GM18868 (cell line): ENCODE results near the gene RNU11.
"Not testable (repeated sequence)": the region's sequence is repeated elsewhere in the genome, so short reads cannot be mapped to it uniquely, and the experiment has no call there.

Experiments used
- ATAC-seq: cut with Tn5 transposase; IDR thresholded peaks from one replicate; pipeline ENCODE4 v1.9.1; 2021; ENCODE audit warnings: mild to moderate bottlenecking, moderate library complexity; ENCODE audit not compliant: unreplicated experiment

The RNU11 gene

DNA sequence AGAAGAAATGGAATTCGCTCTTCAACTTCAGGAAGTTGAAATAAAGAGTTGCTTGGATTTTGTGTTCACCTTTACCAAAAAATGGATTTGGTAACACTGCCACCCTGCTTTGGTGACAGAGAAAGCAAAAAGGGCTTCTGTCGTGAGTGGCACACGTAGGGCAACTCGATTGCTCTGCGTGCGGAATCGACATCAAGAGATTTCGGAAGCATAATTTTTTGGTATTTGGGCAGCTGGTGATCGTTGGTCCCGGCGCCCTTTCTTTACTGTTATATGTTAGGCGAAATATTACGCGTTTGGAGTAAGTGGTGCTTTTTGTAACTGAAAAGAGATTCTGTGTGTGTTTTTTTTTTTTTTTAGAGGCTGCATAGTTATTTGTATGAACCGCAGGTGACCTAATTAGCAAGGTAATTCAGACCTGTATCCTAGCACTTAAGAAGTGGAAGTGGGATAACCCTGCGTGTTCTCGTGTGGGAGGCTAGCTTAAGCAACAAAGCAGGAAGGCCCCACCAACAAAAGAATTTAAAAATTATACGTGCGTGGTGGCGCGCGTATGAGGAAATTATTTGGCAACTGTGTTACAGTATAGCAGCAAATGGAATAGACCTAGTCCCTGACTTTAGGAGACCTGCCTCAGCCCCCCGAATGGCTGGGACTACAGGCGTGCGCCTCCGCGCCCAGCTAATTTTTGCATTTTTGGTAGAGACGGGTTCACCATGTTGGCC, at the start of gene RNU11:
RNU11 (plus strand) TSS at position 127 of the 725 bp plus-strand sequence.
- peak; percentile 63 for ATAC-seq

DNA sequence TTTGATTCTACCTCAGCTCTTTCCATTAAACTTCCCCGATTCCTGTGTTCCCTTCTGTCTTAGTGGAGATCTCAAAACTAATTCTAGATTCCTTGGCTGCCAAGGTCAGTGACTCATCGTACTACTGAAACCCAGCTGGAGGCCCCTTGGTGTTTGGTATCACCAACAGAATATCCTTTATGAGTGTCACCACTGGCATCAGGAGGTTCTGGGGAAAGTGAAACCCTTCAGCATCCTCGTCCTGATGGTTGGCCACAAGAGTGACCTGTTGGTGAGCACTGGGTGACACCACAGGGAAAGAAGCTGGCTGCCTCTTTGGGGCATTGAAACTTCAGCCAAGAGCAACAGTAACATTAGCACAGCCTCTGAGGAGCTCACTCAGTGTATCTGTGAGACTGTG, 46.7 kb upstream of the RNU11 start:
- ATAC-seq, result no peak

DNA sequence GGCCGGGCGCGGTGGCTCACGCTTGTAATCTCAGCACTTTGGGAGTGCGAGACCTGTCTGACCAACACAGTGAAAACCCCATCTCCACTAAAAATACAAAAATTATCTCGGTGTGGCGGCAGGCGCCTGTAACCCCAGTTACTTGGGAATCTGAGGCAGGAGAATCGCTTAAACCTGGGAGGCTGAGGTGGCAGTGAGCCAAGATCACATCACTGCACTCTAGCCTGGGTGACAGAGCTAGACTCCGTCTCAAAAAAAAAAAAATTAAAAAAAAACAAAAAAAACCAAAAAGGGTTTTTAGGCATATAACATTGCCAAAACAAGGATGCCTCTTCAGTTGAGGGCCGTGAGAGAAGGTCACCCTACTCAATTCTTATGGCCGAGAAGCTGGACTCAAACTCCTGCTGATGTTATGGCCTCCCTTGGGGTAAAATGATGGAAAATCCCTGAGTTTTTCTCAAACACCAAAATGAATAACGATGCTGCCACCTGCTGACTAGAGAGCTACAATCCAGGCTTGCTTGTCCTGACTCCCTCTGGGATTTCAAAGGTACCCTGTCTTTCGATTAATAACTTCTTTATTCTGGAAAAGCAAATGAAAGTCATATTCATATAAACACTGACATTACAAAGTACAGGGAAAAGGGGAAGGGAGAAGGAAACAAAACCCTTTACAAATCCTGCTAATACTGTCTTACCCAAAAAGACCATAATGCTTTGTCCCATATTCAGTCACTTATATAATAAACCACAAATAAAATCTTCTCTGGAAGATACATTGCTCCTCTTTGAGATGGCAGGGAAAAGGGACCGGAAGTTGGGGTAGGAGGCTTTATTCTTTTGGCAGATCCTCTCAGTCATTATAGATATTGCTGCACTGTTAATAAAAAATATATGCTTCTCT, 45.6 kb upstream of the RNU11 start:
- no peak for ATAC-seq

DNA sequence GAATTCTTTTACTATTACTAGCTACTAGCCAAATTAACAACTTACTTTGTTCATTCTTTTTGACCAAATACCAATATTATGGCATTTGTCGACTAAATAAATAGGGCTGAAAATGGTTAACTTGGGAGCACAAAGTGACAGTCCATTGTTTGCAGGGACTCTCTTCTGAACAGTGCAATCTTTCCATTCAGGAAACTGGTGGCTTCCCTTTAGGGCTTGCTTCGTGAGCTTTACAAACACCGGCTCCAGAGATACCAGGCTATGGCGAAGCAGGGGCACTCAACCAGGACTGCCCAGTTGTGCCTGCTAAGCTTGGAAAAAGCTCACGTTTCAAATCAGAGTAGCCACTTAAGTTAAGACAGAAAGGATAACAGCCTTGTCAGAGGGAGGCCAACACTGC, 44.0 kb upstream of the RNU11 start:
- ATAC-seq, result no peak

DNA sequence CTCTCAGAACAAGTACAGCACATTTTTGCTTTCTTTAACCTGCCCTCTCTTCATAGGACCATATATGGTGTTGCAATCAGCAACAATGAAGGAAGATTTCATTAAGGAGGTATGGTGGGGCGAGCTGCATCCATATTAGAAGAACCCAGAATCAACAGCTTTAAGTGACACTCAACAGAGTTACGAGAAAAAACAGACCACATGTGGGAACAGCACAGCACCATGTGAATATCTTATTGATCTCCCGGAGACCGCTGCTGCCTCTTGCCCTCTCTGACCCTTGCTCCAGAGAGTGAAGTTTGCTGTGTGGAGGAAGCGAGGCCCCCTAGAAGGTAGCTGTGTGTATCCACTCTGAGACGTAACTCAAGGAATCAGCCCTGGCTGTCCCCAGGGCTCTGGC, 43.4 kb upstream of the RNU11 start:
- no peak for ATAC-seq

DNA sequence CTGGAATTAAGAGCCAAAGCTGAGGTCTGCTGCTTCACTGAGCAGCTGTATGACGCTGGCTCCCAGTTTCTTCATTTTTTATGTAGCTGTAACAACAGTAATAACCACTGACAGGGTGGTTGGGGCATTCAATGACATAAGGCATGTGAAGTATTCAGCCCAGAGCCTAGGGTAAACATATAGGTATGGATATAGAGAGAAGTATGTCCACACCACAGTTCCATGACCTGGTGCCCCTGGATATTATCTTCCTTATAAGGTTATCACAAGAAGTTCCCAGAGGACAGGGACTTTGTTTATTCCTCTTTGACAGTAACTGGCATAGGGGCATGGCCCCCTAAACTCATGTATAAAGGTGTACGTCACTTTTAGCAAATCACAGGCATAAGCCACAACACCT, 41.6 kb upstream of the RNU11 start:
- no peak for ATAC-seq

DNA sequence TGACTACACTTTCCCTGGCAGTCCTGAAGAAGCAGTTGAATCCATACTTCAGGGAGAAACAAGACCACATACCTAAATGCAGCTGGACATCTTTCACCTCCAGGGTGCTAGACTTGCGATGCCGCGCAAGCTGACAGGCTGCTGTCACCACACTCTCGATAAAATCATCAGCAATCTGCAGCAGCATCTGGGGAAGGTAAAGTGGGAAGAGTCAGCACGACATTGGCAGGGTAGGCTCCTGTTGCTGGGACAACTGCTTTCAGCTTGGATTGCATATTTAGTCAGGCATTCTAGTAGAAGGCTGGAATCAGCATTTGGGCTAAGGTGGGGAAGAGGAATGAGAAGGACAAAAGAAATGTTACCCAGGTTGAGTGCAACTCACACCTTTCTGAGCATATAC, 35.2 kb upstream of the RNU11 start:
- no peak for ATAC-seq

DNA sequence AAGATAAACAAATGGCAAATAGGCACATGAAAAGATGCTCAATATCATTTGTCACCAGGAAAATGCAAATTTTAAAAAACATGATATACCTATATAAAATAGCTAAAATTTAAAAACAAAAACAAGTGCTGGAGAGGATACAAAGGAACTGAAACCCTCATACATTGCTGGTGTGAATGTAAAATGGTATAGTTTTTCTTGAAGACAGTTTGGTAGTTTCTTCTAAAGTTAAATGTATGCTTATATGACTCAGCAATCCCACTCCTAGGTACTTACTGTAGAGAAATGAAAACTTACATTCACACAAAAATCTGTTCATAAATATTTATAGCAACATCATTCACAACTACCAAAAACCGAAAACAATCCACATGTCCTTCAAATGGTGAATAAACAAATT, 16.7 kb upstream of the RNU11 start:
- ATAC-seq, result no peak

DNA sequence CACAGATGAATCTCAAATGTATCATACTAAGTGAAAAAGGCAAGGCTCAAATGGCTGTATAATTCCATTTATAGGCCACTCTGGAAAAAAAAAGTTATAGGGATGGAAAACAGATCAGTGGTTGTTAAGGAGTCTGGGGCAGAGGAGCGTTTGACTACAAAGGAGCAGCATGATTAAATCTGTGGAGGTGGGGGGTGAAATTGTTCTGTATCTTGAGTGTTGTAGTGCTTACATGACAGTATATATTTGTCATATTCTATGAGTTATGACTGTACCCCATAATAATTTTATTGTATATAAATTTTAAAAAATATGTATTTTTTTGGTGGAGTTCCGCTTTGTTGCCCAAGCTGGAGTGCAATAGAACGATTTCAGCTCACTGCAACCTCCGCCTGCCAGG, 15.8 kb upstream of the RNU11 start:
- ATAC-seq, result no peak

DNA sequence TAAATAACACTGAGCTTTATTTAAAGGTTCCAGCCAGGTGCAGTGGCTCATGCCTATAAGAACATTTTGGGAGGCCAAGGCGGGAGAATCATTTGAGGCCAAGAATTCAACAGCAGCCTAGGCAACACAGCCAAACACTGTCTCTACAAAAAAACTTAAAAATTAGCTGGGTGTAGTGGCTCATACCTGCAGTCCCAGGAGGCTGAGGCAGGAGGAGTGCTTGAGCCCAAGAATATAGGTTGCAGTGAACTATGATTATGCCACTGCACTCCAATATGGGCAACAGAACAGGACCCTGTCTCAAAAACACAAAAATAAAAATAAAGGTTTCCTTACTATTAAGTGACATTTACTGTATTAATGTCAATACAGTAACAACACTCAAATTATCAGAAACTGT, 7.6 kb upstream of the RNU11 start:
- no peak for ATAC-seq

DNA sequence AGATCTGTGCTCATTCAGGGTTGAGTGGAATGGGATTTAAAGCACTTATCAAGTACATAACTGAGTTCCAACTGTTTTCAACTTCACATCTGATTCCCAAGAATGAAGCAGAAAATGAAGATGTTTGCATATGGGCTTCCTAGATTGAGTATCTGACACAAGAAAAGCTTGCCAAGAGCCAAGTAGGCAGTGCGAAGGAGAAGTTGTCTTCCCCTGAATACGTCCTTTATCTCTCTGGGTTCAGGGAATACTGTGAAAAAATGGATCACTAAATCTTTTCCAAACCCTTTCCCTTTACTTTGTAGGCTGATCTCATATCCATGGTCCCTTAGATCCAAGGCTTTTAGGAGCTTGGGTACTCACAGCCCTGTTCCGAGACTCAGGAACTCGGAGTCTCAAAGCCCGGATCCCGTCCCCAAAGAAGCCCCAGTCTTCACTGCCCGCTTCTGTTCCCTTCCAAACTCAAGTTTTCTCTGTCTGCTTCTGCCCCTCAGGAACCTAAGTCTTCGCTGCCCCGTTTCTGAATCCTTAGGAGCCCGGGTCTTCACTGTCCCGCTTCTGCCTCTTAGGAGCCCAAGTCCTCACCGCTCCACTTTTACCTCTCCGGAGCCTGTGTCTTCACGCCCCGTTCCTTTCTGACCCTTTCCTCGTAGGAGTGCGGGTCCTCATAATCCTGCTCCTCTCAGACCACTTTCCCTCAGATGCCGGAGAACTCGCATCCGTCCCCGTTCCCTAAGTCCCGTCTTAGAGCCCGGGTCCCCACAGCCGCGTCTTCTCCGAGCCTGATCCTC, 6.1 kb upstream of the RNU11 start:
- ATAC-seq, result no peak

DNA sequence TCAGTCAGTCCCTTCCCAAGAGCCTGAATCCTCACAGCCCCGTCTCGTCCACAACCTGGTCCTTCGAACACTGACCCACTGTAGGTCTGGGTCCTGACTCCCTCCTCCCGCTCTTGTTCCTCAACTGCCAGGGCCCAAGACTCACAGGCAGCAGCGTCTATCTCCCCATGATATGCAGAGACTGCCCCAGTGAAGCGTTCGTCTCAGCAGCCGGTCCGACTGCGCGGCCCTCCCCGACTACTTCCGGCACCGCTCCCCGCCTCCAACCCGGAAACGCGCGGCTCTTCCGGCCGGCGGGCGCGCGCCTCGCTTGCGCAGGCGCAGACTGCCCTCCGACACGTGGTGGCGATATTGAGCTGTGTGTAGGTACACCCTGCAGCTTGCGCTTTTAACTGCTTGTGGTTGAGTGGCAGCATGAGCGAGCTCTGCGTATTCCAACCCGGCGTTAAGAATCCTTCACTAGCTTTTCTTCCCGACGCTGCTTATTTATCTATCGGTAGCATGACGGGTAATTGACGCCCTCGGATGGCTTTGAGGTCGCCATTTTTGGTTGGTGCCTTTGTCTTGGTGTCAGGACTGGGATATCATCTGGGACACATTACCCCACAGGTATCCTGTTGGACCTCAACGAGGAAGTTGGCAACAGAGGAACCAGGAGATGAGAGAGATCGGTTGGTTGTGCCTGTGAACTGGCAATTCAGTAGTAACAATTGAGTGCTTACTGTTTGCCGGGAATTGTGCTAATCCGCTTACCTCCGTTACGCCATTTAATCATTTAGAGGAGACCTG, 5.4 kb upstream of the RNU11 start, which contains the start of gene TAF12:
TAF12 (minus strand) TSS at position 221 of the 789 bp plus-strand sequence. CDS start 20,986 bp downstream, outside the sequence.
- peak; percentile 79 for ATAC-seq

DNA sequence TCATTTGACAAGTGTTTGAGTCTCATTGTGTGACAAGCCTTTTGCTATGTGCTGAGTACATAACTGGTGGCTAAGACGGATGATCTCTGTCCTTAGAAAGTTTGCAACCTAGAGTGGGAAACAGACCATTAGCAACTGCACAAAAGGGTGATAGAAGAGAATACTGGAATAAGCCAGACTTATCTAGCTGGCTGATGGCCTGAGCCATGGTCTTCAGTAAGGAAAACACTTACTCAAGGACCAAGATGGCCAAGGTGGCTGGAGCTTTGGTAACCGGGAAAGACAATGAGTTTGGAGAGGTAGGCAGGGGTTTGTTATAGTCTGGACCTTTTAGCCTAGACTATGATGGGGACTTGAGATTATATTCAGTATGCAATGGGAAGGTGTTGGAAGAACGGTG, 3.9 kb upstream of the RNU11 start:
- no peak for ATAC-seq

DNA sequence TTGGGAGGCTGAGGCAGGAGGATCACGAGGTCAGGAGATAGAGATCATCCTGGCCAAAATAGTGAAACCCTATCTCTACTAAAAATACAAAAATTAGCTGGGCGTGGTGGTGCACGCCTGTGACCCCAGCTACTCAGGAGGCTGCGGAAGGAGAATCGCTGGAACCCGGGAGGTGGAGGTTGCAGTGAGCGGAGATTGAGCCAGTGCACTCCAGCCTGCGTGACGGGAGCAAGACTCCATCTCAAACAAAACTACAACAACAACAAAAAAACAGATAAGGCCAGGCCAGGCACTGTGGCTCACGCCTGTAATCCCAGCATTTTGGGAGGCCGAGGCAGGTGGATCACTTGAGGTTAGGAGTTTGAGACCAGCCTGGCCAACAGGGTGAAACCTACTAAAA, 3.0 kb upstream of the RNU11 start:
- ATAC-seq, result not testable (repeated sequence)

DNA sequence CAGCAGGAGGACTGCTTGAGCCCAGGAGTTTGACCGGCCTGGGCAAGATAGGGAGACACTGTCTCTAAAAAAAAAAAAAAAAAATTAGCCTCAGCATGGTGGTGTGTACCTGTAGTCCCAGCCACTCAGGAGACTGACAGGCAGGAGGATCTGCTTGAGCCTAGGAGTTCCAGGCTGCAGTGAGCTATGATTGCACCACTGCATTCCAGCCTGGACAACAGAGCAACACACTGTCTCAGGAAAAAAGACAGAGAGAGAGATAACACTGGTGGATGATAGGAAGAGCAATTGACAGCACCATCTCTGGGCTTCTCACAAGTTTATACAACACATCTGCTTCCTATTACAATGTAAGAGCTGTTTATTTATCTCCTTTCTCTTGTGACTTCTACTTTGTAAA, 2.4 kb upstream of the RNU11 start:
- no peak for ATAC-seq

DNA sequence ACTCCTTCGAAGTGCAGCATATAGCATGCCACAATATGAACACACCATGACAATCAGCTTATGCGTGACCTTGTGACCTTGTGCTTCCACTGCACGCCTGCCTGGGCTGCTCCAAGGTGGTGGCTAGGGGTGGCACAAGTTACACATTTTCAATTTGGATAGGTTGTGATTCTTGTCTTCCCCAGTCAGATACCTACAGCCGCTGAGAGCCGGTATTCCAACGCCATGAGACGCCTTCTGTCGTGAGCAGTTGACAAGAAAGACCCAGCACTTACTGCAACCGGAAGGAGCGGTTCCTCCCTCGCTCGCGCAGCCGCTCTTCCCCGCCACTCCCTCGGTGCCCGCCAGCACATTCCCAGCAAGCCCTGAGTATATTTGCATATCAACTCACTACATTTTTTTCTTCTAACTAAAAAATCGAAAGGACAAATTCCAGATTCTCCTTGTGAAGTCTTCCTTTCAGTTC, 359 bp upstream of the RNU11 start:
- peak; percentile 59 for ATAC-seq

DNA sequence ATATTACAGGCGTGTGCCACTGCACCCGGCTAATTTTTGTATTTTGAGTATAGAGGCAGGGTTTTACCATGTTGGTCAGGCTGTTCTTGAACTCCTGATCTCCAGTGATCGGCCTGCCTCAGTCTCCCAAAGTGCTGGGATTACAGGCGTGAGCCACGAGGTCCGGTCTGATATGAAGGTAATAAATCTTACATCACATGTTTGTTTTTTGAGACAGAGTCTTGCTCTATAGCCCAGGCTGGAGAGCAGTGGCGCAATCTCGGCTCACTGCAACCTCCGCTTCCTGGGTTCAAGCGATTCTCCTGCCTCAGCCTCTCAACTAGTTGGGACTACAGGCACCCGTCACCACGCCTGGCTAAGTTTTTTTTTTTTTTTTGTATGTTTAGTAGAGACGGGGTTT, 4.7 kb downstream of the RNU11 start:
- not testable (repeated sequence) for ATAC-seq

DNA sequence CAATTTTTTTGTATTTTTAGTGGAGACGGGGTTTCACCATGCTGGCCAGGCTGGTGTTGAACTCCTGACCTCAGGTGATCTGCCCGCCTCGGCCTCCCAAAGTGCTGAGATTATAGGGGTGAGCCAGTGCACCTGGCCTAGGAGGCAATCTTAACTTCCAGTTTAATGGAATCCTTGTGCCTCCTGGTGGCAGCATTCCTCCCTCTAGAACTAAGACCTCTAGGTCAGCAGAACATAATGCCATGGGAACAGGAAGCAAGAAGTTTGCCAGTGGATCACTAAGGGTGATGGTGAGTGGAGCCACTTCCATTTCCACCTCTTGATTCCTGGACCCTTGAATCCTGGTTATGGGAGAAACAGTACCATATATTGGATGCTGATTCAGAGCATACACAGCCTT, 5.5 kb downstream of the RNU11 start:
- not testable (repeated sequence) for ATAC-seq

DNA sequence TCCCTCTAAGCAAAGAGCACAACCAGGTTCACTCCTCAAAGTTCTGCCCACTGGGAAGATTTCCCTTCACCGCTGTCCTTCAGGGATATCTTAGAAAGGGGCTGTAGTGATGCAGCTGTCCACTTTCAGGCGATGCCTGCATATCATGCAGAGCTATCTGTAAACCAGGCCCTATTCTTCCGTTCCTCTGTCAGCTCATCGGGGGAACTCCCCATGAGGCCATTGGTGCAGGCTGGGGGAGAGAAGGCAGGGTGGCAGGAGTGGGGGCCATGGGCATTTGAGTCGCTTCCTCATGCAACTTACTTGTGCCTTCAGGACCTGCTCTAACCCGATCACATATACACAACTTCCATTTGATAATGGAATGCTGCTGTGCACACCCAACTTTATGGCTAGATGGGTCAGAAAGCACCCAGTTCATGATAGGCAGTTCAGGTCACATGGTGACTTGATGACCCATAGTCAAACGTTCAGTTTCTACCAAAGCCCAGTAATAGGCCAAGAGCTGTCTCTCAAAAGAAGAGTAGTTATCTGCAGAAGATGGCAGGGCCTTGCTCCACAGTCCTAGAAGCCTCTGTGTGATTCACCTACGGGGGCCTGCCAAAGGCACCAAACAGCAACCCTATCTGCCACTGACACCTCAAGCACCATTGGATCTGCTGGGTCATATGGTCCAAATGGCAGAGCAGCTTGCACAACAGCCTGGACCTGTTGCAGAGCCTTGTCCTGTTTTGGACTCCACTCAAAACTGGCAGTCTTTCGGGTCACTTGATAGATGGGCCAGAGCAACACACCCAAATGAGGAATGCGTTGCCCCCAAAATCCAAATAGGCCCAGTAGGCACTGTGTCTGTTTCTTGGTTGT, 7.3 kb downstream of the RNU11 start:
- not testable (repeated sequence) for ATAC-seq
